ENCODE data around the gene SDK2.

GRCh38 chr17:73594025-73594424 lies 50.2 kb downstream of the SDK2 start:
- TF ChIP-seq CTCF (IDR thresholded peaks at IDR 0.05) (no peak), POLR2A (IDR thresholded peaks at IDR 0.05) (no peak), EP300 (IDR thresholded peaks at IDR 0.05) (no peak)

Data from ovary (tissue), 3 donors.